ENCODE results near the gene R3HDM2.
"Not testable (repeated sequence)": the region's sequence is repeated elsewhere in the genome, so short reads cannot be mapped to it uniquely, and the experiment has no call there.

The R3HDM2 gene

DNA sequence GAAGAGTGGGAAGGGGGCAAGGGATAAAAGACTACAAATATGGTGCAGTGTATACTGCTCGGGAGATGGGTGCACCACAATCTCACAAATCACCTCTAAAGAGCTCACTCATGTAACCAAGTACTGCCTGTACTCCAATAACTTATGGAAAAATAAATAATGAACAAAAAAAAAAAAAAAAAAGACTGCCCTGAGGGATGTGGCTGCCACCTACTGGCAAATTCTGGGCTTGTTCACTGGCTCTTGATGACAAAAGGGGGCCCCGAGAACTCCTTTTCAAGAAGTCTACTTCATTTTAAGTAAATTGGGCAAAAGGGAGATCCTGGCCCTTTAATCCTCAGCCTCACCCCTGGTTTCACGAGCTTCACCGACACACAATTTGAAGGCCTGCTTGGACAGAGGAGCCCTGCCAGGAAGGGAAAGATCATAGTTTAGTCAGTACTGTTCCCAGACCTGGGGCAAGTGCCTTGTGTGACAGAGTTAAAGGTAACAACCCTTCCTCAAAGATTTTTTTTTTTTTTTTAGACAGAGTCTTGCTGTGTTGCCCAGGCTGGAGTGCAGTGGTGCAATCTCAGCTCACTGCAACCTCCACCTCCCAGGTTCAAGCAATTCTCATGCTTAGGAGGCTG, 153.8 kb downstream of the R3HDM2 start:
- no peak for DNase-seq (ENCODE audit: extremely low spot score)
- POLR2A ChIA-PET: no interaction called here
- TF ChIP-seq, protein P1, sequence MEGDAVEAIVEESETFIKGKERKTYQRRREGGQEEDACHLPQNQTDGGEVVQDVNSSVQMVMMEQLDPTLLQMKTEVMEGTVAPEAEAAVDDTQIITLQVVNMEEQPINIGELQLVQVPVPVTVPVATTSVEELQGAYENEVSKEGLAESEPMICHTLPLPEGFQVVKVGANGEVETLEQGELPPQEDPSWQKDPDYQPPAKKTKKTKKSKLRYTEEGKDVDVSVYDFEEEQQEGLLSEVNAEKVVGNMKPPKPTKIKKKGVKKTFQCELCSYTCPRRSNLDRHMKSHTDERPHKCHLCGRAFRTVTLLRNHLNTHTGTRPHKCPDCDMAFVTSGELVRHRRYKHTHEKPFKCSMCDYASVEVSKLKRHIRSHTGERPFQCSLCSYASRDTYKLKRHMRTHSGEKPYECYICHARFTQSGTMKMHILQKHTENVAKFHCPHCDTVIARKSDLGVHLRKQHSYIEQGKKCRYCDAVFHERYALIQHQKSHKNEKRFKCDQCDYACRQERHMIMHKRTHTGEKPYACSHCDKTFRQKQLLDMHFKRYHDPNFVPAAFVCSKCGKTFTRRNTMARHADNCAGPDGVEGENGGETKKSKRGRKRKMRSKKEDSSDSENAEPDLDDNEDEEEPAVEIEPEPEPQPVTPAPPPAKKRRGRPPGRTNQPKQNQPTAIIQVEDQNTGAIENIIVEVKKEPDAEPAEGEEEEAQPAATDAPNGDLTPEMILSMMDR (IDR thresholded peaks at IDR 0.05; ENCODE audit: control extremely low read depth, extremely low read depth, low read depth, missing control alignments): no peak
- CTCF ChIA-PET: interaction anchor here (0.6 to 2.7 kb wide), 7 partner anchors 13 to 181 kb away, joined by 3 to 10 read pairs (median 8); partner anchors contain the start of gene INHBE

- CTCF ChIA-PET: interaction anchor here (1.5 to 2.7 kb wide), 3 partner anchors 12 to 182 kb away, joined by 8 to 10 read pairs (median 9); no protein-coding TSS in a partner anchor
- not testable (repeated sequence) for DNase-seq (ENCODE audit: extremely low spot score)
- POLR2A ChIA-PET: interaction anchor here (0.5 kb wide), 1 partner anchor 26 kb away, joined by 3 read pairs; no protein-coding TSS in a partner anchor
These were observed 154.6 kb downstream of the R3HDM2 start for GRCh38 chr12:57276233-57276632.

DNA sequence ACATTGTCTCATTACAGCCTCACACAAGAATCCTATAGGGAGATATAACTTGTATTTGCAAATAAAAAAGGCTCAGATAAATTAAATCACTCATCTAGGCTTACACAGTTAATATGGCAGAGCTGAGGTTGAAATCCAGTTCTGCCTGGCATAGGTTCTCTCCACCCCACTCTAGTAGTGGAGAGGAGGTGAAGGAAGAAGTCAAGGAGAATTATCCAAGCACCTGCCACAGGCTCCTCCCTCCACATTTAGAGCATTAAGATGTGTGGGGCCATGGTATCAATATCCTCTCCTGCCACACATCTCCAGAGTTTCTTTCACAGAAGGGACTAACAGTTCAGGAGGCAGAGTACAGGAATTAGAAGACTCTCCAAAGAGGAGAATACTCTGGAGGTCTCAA, 157.3 kb downstream of the R3HDM2 start:
- no peak for DNase-seq (ENCODE audit: extremely low spot score)
- POLR2A ChIA-PET: no interaction called here
- TF ChIP-seq, protein P1 (IDR thresholded peaks at IDR 0.05; ENCODE audit: control extremely low read depth, extremely low read depth, low read depth, missing control alignments): no peak
- CTCF ChIA-PET: interaction anchor here (0.9 to 2.6 kb wide), 9 partner anchors 9 to 182 kb away, joined by 3 to 11 read pairs (median 4); partner anchors contain the start of gene INHBE

DNA sequence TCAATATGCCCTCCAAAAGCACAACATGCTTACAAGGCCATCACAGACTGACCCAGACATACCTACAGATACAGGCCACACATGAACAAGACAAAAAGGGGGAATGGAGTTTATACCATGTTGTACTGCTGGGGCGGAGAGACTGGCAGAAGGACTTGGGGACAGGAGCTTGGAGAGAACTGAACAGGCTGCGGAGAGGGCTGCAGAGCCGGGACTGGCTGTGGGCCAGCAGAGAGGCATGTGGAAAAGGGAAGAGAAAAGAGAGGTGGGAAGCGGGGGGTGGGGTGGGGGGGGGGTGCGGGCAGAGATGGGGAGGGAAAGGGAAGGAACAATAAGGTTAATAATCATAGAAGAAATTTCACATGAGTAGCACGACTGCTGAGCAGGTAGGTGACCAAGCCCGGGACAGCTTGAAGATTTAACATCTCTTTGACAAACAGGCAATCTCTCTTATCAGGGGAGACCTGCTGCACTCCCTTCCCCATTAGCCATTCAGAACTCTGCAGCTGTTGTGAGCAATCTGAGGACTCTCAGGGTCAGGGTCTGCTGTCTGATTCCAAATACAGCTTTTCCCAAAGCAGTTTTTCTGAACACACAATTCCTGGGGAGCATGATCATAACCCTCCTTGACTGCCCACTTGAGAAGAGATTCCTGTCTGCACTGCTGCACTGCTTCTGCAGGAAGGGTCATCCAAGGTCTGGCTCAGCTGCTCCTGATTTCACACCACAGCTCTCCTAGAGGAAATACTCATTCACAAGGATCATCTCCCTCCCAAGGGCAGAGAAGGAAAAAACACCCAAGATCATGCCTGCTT, 158.3 kb downstream of the R3HDM2 start:
- ChIA-PET POLR2A (no interaction called here), CTCF (interaction anchor here (0.9 to 2.6 kb wide), 13 partner anchors 8 to 186 kb away, joined by 3 to 11 read pairs (median 4); no protein-coding TSS in a partner anchor)
- DNase-seq (ENCODE audit: extremely low spot score): no peak
- TF ChIP-seq, protein P1 (IDR thresholded peaks at IDR 0.05; ENCODE audit: control extremely low read depth, extremely low read depth, low read depth, missing control alignments): no peak

- POLR2A ChIA-PET: no interaction called here
- no peak for DNase-seq (ENCODE audit: extremely low spot score)
These were observed 159.8 kb downstream of the R3HDM2 start for GRCh38 chr12:57270966-57271470.

DNA sequence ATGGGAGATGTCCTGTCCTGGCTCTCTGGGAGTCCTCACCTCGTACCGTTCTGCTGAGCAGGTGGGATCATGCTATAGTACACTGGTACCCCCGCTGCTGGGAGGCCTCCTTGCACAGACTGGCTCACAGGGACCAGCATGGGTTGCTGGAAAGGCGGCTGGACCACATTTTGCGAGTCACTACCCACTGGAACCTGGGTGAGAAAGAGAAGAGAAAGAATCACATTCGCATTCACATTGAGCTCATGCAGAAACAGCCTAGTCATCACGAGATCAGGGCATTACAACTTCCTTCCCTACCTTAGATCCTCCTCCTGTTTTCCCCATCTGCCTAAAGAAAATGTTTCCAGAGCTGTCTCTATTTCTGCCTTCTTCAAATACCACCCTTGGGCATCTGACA, 162.6 kb downstream of the R3HDM2 start:
- DNase-seq (ENCODE audit: extremely low spot score): no peak
- TF ChIP-seq, protein P1 (IDR thresholded peaks at IDR 0.05; ENCODE audit: control extremely low read depth, extremely low read depth, low read depth, missing control alignments): no peak
- ChIA-PET POLR2A (no interaction called here), CTCF (interaction anchor here (1.1 to 11.2 kb wide), 4 partner anchors 11 to 188 kb away, joined by 4 to 200 read pairs (median 28); partner anchors contain the start of genes GLI1 and INHBE)

More at GRCh38 chr12:57270966-57271470, 159.8 kb downstream of the R3HDM2 start:
- CTCF ChIA-PET: interaction anchor here (0.7 to 2.4 kb wide), 11 partner anchors 10 to 194 kb away, joined by 3 to 17 read pairs (median 4); partner anchors contain the start of gene GLI1
- TF ChIP-seq, protein P1 (IDR thresholded peaks at IDR 0.05; ENCODE audit: control extremely low read depth, extremely low read depth, low read depth, missing control alignments): no peak

Data from GM10248 (cell line).